ENCODE data around the gene LSS.

The LSS gene

DNA sequence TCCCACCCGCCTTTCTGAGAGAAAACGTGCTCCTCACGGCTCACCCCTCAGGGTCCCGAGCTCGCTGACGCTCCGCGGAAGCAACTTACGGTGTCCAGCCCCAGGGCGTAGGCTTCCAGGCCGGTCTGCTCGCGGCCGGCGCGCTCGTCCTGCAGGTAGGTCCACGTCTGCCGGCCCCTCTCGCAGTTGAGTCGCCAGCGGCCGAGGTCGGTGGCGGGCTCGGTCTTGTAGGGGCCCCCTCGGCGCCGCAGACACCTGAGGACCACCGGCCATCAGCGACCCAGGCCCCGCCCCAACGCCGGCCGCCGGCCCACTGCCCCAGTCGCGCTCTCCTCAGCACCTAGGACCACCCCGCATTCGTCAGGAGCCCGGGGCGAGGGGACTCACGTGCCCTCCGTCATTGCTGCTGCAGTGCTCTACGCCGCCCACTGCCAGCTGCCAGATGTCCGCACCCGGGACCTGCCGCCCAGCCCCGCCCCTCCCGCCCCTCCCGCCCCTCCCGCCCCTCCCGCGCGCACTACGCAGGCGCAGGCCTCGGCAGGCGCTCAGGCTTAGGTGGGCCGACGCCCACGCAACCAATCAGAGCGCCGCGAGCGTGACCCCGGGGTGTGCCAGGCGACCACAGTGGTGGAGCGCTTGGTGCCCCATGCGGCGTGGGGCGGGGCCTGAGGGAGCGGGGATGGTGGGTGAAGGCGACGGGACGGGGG is at the start of gene LSS:
Gene LSS, minus strand, starts transcription at position 430 of the 707 bp plus-strand sequence. Its CDS starts 29 bp downstream, at position 401.
- peak; percentile 86 for DNase-seq

DNA sequence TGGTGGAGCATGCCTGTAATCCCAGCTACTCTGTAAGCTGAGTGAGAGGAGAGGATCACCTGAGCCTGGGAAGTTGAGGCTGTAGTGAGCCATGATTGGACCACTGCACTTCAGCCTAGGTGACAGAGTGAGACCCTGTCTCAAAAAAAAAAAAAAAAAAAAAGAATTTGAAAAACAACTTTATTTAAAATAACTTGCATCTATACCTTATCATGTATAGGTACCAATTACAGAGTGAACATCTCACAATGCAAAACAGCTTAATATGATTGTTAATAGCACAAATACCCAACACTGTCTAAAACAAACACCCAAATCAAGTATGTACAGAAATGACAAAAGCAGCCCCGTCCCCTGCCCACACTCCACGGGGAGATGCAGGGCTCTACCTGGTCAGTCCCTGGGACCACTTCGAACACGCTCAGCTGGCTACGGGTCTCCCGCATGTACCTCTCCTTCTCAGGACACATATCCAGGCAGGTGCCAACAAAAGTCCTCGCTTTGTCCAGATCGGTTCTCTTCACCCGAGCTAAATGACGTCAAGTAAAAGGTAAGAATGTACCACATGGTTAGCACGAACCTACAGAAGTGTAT is 46.3 kb upstream of the LSS start:
- DNase-seq, result no peak

DNA sequence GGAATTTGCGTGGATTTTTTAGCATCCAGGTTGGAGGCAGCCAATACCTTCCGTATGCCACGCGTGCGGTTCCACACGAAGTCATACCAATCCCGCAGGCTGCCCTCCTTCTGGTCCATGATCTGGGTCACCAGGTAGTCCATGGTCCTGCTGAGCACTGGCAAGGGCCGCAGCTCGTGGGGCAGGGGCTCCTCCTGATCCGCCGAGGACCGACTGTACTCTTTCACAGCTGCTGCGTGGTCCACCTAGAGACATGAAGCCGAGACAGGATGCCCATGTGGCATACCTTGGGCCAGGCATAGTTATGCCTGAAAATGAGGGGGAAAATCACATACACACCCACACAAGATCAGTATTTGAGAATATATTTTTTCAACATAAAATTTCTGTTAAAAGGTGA is 44.8 kb upstream of the LSS start:
- no peak for DNase-seq

DNA sequence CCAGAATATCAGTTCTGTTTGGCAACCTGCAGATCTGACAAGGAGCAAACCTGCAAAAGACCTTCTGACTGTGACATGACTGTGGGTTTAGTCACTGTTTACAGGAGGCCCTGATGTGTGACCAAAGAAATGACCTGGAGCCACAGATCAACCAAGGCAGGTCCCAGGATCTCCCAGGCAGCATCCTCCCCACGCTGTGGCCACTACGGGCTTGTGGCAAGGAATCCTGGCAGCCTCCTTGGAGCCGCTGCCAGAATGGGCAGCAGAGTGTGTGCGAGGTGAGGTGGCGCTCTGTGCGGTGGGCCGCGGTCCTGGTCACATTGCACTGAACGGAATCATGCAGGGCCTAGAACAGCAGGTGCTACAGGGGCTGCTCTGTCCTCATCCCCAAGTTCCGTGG is 40.9 kb upstream of the LSS start:
- no peak for DNase-seq

DNA sequence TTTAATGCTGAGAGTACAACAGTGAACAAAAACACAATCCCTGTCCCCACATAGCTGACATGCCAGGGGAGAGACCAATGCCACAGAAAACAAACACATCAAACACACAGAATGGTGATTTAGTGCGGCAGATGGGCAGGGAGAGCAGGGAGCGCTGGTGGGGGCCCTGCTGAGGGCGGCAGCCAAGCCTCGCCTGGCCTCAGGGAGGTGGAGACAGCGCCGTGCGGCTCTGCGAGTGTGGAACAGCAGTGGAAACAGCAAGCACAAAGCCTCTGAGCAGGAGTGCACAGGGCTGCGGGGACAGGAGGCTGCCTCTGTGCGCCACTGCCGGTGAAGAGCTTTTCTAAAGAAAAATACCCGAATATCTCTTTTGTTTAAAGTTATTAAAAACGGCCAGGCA is 39.8 kb upstream of the LSS start:
- no peak for DNase-seq

DNA sequence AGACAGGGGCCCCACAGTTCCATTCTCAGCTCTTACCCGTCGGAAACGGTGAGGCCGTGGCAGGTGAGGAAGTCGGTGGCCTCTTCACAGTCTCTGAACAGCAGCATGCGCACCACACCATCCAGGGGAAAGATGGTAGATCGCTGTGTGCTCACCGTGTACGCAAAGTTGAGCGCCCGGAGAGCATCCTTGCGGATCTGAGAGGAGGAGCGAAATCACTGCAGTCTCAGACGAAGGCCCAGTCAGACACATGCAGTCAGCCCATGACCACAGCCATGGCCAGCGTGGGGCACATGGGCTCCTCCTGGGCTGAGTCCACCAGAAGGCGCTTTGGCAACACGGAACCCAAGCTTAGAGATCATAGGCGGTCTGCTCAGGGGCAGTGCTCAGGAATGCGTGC is 38.4 kb upstream of the LSS start:
- no peak for DNase-seq

DNA sequence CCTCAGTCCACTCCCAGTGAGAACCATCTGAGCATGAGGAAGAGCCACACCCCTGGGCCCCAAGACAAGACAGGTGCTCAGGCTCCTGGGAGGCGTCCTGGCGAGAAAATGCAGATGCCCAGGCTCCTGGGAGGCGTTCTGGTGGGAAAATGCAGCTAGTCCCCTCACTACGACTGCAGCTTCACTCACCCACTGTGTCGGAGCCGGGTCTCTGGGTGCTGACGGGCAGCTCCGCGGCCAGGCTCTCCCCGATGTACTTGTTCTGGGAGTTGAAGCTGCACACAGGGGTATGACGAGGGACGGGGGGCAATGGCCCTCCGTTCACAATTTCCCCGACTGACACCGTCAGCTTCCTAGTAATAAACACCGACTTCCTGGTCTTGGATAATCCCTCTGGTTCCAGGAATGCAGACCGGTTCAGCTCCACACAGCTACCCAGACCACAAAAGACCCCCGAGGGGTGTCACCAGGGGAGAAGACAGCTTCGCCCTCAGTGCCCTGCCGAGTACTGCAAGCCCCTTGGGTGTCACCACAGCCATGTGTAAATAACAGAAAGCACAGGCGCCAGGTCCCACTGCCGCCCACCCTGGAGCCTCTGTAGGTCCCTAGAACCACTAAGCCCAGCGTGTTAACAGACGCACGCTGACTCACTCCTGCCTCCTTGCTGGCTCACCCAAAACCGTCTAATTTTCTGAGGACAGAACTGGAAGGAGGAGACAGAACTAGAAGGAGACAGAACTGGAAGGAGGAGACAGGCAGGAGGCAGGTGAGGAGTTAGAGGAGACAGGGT is 37.4 kb upstream of the LSS start:
- DNase-seq, result no peak

DNA sequence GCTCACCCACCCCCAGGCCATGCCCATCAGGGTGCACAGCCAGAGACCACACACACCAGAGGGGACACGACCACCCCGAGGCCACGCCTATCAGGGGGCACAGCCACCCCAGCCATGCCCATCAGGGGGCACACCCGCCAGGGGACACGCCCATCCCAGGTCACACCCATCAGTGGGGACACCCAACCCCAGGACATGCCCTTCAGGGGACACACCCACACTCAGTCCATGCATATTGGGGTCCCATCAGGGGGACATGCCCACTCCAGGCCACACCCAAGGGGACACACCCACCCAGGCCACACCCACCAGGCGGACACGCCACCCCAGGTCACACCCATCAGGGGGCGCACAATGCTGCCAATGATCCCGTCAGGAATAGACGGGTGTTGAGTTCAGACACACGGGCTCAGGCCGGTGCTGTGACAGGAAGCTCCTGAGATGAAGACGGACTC is 36.1 kb upstream of the LSS start:
- DNase-seq, result no peak

DNA sequence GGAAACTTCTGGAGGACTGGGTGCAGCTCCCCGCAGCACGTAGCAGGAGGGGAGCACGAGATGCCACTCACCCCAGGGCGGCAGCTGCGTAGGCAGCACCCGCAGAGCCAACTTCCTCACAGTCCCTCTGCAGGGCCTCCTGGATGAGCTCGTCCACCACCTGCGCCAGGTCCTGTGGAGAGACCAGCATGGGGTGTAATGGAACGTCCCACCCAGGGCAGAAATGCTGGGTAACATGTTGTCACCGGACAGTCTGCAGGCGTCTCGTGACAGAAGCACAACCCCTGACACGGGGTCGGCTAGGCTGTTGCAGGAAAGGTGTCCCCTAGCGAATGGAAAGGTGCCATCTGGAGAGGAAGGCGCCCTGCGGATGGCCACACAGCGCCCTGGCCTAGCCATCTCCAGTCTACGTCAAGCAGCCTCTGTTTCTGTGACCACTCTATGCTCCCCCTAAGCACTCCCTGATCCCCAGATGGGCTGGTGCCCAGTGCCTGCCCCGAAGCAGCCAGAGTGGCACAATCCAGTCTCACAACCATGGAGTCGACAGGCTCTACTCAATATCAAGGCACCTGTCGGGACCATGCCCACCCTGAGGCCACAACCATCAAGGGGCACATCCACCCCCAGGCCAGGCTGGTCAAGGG is 35.6 kb upstream of the LSS start:
- no peak for DNase-seq

DNA sequence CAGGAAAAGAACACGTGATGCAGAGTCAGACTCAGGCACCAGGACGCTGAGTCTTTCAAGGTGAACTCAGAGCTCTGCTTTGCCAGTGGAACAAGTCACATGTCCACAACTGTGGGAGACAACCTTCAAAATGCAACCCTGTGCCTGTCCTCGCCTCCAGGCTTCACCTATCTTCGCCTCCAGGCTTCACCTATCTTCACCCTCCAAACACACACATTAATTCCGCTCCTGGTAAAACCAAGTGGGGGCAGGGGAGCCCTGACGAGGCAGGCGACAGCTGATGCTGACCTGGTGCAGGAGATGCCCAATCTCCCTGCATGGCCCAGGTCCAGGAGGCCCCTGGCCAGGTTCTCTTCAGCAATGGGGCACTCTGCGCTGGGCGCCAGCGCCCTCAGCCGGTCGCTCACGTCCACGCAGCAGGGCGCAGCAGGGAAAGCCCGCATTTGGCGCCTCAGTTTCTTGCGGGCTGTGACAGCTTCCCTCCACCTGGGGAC is 28.0 kb upstream of the LSS start:
- DNase-seq, result no peak

DNA sequence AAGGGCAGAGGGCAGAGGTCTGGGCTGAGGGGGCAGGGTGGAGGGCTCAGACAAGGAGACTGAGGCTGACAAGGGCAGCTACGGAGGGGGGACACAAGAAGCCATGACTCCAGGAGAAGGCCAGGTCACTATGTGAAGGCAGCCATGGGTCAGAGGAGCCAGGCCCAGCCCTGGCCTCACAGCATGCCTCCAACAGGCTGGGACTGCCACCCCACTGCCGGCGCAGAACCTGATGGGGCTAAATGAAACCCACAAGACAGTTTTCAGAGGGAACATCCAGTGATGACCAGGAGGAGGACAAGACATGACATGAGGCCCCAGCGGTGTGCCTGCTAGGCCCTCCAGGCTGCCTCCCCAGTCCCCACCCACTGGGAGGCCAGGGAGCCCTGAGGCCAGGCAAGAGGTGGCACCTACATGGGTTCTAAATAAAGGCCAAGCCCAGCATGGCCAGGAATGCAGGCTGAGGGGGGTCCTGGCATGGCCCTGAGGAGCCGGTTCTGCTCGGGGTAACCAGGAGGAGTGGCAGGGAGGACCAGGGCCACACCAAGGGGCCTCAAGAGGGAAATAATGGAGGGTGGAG is 27.3 kb upstream of the LSS start:
- no peak for DNase-seq

DNA sequence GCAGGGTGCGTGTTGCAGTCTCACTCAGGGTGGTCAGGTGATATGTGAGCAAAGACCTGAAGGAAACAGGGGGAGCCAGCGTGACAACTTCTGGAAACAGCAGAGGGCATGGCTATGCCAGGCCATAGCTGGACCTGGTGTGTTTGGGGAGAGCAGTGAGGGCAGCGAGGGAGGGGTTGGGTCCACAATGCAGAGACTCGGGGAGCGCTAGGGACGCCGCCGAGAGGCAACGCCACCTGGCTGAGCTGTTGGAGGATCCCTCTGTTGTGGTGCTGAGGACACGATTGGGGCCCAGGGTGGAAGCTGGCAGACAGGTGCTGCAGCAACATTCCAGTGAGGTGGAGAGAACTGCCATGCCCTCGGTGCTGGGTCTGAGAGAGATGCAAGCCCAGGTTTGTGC is 26.6 kb upstream of the LSS start:
- DNase-seq, result no peak

DNA sequence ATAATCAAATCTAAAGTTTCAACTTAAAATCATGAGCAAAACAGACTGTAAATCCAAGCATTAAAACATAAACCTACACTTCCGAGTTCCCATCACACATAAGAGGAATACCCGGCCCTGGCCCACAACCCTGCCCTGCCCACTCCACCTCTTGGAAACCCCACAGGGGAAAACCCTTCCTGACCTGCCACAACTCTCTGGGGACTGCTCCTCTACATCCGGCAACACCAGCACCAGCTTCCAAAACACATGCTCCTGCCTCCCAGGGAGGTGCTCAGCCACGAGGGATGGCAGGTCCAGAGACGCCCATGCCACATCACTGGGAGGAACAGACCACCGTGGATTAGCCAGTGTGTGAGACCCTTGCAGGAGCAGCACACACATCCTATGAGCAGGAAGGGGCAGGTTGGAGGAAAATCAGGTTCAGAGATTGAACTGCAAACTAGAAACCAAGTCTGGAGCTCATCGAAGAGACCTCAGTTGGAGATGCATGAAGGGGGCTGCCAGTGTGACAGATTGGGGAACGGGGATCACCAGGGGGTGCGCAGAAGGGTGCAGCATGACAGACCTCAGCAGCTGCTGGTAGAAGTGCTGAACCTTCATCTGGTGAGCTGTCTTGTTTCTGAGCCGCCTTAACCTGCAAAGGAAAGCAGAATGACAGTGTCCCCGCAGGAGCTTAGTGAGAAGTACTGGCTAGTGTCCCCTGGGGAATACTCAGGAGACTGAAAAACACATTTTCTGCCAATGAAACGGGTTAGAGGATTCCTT is 25.8 kb upstream of the LSS start:
- DNase-seq, result no peak

DNA sequence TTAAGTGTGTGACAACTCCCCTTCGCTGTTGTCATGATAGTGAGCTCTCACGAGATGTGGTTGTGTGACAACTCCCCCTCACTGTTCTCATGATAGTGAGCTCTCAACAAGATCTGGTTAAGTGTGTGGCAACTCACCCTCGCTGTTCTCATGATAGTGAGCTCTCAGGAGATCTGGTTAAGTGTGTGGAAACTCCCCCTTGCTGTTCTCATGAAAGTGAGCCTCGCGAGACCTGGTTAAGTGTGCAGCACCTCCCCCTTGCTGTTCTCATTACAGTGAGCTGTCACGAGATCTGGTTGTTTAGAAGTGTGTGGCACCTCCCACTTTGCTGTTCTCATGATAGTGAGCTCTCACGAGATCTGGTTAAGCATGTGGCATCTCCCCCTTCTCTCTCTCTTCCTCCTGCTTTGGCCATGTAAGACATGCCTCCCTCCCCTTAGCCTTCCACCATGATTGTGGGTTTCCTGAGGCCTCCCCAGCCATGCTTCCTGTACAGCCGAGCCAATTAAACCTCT is 25.1 kb upstream of the LSS start:
- DNase-seq, result no peak

DNA sequence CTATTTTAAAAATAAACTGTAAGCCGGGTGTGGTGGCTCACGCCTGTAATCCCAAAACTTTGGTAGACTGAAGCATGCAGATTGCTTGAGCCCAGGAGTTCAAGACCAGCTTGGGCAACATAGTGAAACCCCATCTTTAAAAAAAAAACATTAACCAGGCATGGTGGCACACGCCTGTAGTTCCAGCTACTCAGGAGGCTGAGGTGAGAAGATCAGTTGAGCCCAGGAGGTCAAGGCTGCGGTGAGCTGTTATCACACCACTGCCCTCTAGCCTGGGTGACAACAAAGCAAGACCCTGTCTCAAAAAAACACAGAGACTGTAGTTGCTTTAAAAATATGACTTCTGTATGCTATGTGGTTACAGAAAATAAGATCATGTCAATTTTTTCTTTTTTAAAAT is 24.3 kb upstream of the LSS start:
- no peak for DNase-seq

DNA sequence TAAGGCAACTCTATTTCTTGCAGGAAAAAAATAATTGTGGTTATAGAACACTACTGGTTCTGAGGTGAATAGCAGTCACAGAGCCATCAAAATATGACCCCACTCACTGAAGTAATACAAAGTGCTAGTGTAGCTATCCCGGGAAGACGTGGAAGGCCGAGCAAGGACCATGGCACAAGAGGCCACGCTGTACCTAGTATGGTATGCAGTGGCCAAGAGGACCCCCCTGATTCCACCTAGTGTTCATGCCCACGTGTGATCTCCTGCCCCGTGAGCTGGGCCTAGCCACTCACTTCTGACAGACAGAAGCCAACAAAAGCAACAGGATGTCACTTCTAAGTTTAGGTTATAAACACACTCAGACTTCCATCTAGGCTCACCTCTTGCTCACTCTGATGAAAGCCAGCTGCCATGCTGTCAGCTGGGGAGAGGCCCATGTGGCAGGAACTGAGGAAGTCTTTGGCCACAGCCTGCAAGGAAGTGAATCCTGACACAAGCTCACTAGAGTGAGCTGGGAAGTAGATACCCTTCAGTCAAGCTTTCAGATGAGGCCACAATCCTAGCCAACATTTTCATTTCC is 21.7 kb upstream of the LSS start:
- DNase-seq, result no peak

DNA sequence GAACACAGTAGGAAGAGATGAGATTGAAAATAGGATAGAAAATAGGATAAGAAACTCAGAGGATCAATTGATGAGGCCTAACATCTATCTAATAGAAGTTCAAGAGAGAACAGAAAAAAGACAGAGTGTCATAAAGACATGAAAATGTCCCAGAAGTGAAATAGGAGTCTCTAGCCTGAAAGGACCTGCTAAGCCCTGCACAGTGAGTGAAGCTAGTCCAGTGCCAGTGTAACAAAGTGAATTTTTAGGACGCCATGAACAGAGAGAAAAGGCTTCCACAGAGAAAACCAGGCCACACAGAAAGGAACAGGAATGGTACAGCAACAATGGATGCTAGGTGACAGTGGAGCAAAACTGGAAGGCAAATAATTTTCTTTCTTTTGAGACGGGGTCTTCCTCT is 20.3 kb upstream of the LSS start:
- DNase-seq, result no peak

DNA sequence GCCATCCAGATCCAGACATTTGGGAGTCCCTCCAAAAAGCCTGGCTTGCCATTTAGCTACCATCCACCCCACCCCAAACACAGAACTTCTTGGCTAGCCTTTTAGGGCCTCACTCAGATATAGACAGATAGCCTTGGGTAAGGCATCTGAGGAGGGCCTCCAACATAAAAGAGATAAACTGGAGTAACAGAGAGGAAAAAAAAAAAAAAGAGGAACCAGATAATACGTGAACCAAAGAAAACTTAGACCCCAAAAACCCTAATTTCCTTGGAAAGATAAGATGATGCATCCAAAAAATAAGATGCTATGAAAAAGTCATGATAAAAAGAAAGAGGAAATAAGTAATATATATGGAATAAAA is 19.8 kb upstream of the LSS start:
- DNase-seq, result no peak

DNA sequence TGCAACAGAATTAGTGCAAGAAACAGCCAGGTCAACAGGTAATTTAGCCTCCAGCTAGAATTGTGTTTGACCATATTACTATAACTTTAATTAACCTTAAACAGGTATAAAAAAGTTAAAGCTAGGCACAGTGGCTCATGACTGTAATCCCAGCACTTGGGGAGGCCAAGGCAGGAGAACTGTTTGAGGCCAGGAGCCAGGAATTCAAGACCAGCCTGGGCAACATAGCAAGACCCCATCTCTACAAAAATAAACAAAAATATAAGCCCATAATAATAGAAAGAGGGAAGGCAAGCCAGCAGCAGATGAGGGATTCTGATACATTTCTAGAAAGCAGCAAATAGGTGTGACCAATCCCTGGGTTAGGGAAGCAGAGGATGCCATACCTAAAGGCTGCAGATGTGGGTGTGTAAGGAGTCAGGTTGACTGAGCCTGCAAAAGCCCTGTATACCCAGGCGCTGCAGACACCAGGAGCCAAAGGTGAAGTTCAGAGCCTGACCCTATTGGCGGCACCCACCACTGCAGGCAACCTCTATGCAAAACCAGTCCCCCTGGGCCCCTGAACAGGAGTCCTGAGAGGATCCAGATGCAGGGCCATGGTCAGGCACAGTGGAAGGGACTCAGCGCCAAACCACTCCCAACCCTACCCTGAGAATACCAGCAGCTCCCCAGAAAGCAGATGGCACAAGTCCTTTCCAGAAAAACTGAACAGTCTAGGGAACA is 19.3 kb upstream of the LSS start:
- DNase-seq, result no peak

DNA sequence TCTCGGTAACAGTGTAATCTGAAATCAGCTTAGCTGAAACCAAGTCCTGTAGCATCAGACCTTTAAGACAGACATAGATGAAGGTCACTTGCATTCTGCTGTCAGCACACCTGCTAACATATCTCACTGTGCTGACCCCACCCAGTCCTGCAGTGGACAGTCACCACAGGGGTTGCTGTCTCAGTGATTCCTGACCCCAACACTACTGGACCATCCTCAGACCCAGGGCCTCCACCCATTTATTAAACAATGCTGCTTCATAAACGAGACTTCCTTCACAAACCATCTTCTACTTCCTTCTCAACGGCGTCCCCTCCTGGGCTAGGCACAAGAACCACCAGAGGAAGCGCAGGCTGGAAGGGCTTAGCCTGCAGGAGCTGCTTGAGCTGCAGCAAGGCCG is 17.8 kb upstream of the LSS start:
- DNase-seq, result no peak
